Gastrocnemius medialis (tissue), 4 donors: ENCODE data around the gene NPBWR2. TPM values are rescaled to one million over a fixed set of nuclear protein-coding genes. Genes with fewer than 3 reads are reported as not detected.

ENCODE experiments used
- ATAC-seq, 2 donors: fragments of 150-250 bp; one replicate each; pipeline ENCODE4 v1.9.1; 2016
- DNase-seq, 2 donors: peaks; one replicate each; pipeline ENCODE4 v3.0.0-alpha.2; 2019
- H3K27ac ChIP-seq, 4 donors: fragments of 200-600 bp; sonication (generic); 1 replicate in 1 of 4; 2 replicates in 3 of 4; pipeline ENCODE4 v1.5.1; 2016 to 2018; ENCODE audit warnings: mild to moderate bottlenecking in 2 of 4, moderate library complexity in 1 of 4
- H3K27me3 ChIP-seq, 3 donors: fragments of 200-600 bp; sonication (generic) in 2 of 3; 1 replicate in 1 of 3; 2 replicates in 2 of 3; pipeline versions ENCODE4 v1.5.1 to v1.6.0; 2016 to 2019; ENCODE audit warnings: mild to moderate bottlenecking in 1 of 3, moderate library complexity in 1 of 3
- H3K36me3 ChIP-seq, 2 donors: fragments of 200-600 bp; sonication (generic) in 1 of 2; one replicate each; pipeline ENCODE4 v1.5.1; 2017 to 2018
- H3K4me1 ChIP-seq, 2 donors: fragments of 200-600 bp; sonication (generic) in 1 of 2; one replicate each; pipeline ENCODE4 v1.5.1; 2016 to 2017; ENCODE audit warnings: mild to moderate bottlenecking in 2 of 2
- H3K4me3 ChIP-seq, 4 donors: fragments of 200-600 bp; sonication (generic) in 3 of 4; 1 replicate in 1 of 4; 2 replicates in 3 of 4; pipeline ENCODE4 v1.5.1; 2016 to 2019; ENCODE audit warnings: mild to moderate bottlenecking in 2 of 4
- H3K9me3 ChIP-seq, 3 donors: fragments of 200-600 bp; sonication (generic) in 2 of 3; 1 replicate in 1 of 3; 2 replicates in 2 of 3; pipeline ENCODE4 v1.5.1; 2016 to 2019
- CTCF ChIP-seq, 5 experiments: fragments of 450-650 bp in 3 of 5; fragments of 200-600 bp in 2 of 5; sonication (generic) in 2 of 5; IDR thresholded peaks in 4 of 5; conservative IDR thresholded peaks in 1 of 5; 1 replicate in 4 of 5; 2 replicates in 1 of 5; pipeline ENCODE4 v1.5.1; 2016 to 2019; ENCODE audit warnings: antibody characterized with exemption in 5 of 5, mild to moderate bottlenecking in 3 of 5, moderate library complexity in 3 of 5
- POLR2A ChIP-seq, 2 donors: fragments of 450-650 bp; IDR thresholded peaks; one replicate each; pipeline ENCODE4 v1.6.1; 2017; ENCODE audit warnings: antibody characterized with exemption in 2 of 2, mild to moderate bottlenecking in 2 of 2, moderate library complexity in 2 of 2
- in situ Hi-C, 4 donors: fragments of 200-750 bp; cut with MboI; loops; one replicate each; pipeline versions ENCODE4 v1.15.0 to v1.8.0; 2017; ENCODE audit warnings: low sequenced_read_pairs in 4 of 4
- intact Hi-C: fragments of 100-400 bp; cut with DNase I; formaldehyde crosslinking; loops from one replicate; pipeline ENCODE4 v1.15.1; 2023; ENCODE audit warnings: low total_unique reads
- total RNA-seq, 4 donors: library from RNA; depleted of rRNA; stranded (reverse); fragments of >200 nt; gene quantifications; one replicate each; pipeline versions ENCODE4 v1.1.0 to v1.2.3, GENCODE V29; 2016

Gene NPBWR2
- total RNA-seq, 4 donors from 2014 or later: not detected

DNA sequence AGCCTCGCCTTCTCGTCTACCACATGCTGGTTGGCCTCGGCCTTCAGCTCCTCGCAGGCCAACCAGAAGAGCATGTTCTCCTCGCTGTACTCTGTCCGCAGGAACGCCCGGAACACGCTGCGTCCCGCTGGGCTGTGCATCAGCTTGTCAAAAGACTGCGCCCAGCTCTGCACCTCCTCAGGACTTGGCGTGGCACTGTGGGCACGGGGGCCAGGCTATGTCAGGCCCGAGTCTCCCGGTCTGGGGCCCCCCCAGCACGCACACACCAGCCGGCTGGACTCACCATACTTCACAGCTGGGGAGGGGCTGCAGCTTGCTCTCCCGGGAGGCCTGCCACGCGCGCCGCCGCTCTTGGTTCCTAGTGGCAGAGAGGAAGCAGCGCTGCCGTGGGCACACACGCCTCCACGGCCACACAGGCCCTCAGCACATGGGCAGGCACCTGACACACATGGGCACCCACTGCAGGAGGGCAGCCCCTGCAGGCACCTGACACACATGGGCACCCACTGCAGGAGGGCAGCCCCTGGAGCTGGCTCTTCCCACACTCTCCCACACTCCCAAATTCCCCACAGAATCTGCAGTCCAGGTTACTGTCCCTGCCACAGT lies 33.1 kb downstream of the NPBWR2 start:
- peaks cover 0 to 3% (median 0%) of the 10 kb centered on the region in 3 donors for H3K27me3 ChIP-seq
- H3K4me1 ChIP-seq: peaks cover 9 to 13% of the 10 kb centered on the region in 2 donors
- ATAC-seq: no peak
- H3K36me3 ChIP-seq: no peaks in the 10 kb centered on the region
- H3K27ac ChIP-seq: no peak overlapping the region
- H3K4me3 ChIP-seq: no peak overlapping the region
- DNase-seq: no peak
- H3K9me3 ChIP-seq: no peaks in the 10 kb centered on the region
- TF ChIP-seq CTCF (IDR thresholded peaks at IDR 0.05 in 4 of 5, conservative IDR thresholded peaks at IDR 0.05 in 1 of 5) (no peak), POLR2A (IDR thresholded peaks at IDR 0.05) (no peak)
- in situ Hi-C loops (no loop called here), intact Hi-C loops (no loop called here)

GRCh38 chr20:64073476-64074183 lies 33.7 kb downstream of the NPBWR2 start:
- Histone ChIP-seq H3K27me3 (peaks cover 0 to 2% (median 0%) of the 10 kb centered on the region in 3 donors), H3K4me1 (peaks cover 3 to 6% of the 10 kb centered on the region in 2 donors), H3K9me3 (no peaks in the 10 kb centered on the region), H3K27ac (no peak overlapping the region), H3K4me3 (no peak overlapping the region), H3K36me3 (no peaks in the 10 kb centered on the region)
- in situ Hi-C loops (no loop called here), intact Hi-C loops (no loop called here)
- TF ChIP-seq CTCF (IDR thresholded peaks at IDR 0.05 in 4 of 5, conservative IDR thresholded peaks at IDR 0.05 in 1 of 5): no peak
- TF ChIP-seq POLR2A (IDR thresholded peaks at IDR 0.05): no peak
- DNase-seq (no peak), ATAC-seq (no peak)

GRCh38 chr20:64072498-64073063 lies 34.8 kb downstream of the NPBWR2 start:
- H3K9me3 ChIP-seq: no peaks in the 10 kb centered on the region
- TF ChIP-seq CTCF (IDR thresholded peaks at IDR 0.05 in 4 of 5, conservative IDR thresholded peaks at IDR 0.05 in 1 of 5) (no peak), POLR2A (IDR thresholded peaks at IDR 0.05) (no peak)
- no peak for ATAC-seq
- H3K4me3 ChIP-seq: no peak overlapping the region
- no peaks in the 10 kb centered on the region for H3K4me1 ChIP-seq
- H3K27me3 ChIP-seq: no peaks in the 10 kb centered on the region
- intact Hi-C loops (no loop called here), in situ Hi-C loops (no loop called here)
- no peaks in the 10 kb centered on the region for H3K36me3 ChIP-seq
- DNase-seq: no peak
- H3K27ac ChIP-seq: no peak overlapping the region

DNA sequence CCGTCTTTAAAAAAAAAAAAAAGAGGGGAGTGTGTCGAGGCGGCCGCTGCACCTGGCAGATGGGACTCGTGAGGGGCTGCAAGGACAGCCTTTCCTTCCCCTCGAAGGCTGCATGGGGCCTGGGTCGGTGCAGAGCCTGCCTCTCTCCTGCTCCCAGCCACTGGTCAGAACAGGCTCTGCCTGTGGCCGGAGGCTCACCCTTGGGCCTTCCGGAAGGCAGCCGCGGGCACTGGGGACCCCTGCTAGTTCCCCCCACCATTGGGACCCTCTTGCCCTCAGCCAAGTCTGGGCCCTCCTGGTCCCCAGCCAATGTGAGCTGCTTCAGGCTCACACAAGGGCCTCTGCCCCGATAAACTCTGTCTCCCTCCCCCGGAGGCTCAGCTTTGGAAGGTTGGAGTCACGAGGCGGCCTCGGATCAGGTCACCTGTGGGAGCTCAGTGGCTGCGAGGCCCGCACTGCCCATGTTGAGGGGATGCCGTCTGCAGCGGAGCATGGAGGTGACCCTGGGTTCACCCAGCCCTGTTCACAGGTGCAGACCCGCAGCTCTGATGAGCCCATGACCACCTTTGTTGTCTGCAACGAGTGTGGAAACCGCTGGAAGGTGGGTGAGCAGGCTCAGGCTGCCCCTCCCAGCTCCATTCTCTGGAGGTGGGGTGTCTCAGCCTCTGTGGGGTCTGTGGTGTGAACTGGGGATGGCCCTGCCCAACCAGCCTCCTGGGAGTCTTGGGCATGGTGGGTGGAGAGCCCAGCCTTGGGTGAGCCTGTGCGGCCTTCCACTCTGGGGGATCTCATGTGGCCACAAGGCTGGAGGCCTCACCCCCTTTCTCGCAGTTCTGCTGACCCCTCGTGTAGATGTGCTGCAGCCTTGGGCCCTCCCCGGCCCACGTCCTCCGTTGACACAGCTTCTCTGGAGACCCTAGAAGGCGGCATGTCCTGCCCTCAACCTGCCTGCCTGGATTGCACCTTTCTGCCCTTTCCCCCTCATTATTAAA lies 35.7 kb downstream of the NPBWR2 start:
- Histone ChIP-seq H3K27me3 (no peaks in the 10 kb centered on the region), H3K36me3 (no peaks in the 10 kb centered on the region), H3K9me3 (no peaks in the 10 kb centered on the region), H3K27ac (no peak overlapping the region), H3K4me1 (no peaks in the 10 kb centered on the region), H3K4me3 (no peak overlapping the region)
- ATAC-seq (no peak), DNase-seq (no peak)
- TF ChIP-seq CTCF (IDR thresholded peaks at IDR 0.05 in 4 of 5, conservative IDR thresholded peaks at IDR 0.05 in 1 of 5): no peak
- no peak for TF ChIP-seq POLR2A (IDR thresholded peaks at IDR 0.05)
- intact Hi-C loops: no loop called here
- in situ Hi-C loops: no loop called here
